ENCODE results near the gene IQGAP3. TPM values are rescaled to one million over a fixed set of nuclear protein-coding genes. Genes with fewer than 3 reads are reported as not detected.
A peak's percentile ranks its signal among the peaks of the same experiment; 100 is the strongest.

IQGAP3 gene
- total and polyA plus RNA-seq, 11 donors: 0.09 to 5.1 (median 0.25) TPM

DNA sequence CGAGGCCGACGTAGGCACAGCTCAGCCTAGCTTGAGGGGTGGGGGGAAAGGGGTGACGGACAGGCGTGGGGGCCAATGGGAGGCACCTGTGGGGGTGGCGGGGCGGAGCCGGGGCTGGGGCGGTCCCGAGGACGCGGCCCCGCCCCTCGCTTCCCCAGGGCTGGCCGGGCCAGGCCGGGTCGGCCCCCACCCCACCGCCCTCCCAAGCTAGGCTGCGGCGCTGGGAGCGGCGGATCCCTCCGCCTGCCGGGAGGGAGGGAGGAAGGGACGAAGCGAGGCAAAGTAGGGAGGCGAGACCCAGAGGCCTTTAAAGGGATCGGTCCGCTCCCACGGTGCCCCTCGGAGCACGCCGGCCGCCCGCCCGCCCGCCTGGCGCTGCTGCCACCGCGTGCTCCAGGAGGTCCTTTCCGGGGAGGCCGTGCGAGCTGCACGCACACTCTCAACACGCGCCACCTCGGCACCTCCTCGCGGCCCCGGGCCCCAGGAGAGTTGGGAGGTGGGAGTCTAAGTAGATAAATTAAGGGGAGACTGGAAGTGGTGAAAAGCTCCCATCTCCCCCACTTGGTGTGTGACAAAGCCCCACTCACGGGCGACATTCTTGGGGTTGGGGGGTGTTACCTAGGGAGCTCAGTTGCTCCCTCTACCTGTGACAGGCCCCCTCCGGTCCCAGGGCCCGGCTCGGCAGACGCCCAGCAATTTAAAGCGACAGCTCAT is 71.4 kb downstream of the IQGAP3 start:
- H3K27ac ChIP-seq: peak overlapping the region; percentile 98 to 100 (median 100)
- ATAC-seq (peak; percentile 56 to 90 (median 76)), DNase-seq (peak; percentile 96 to 97 (median 96))
- H3K27me3 ChIP-seq: no peaks in the 10 kb centered on the region
- WGBS, 4 donors: 0% methylated on average over 15 to 57 of the region's 57 CpGs
- H3K4me3 ChIP-seq: peak overlapping the region; percentile 69 to 100 (median 95)
- no peaks in the 10 kb centered on the region for H3K9me3 ChIP-seq
- TF ChIP-seq POLR2A (IDR thresholded peaks at IDR 0.05): peak; percentile 12 to 82
- TF ChIP-seq CTCF (IDR thresholded peaks at IDR 0.05): peak; percentile 31 to 76 (median 58)
- H3K4me1 ChIP-seq: peaks cover 35 to 76% (median 70%) of the 10 kb centered on the region in 12 donors
- no peaks in the 10 kb centered on the region for H3K36me3 ChIP-seq
- intact Hi-C loops (cut with DNase I): loop anchor here in 9 of 10 donors (1.0 to 10.0 kb wide), 13 partner anchors 36 to 376 kb away; partner anchors contain the start of genes GPATCH4 (in 2 of the 9), HDGF (in 1 of the 9), NAXE (in 1 of the 9) and NES (in 1 of the 9)

DNA sequence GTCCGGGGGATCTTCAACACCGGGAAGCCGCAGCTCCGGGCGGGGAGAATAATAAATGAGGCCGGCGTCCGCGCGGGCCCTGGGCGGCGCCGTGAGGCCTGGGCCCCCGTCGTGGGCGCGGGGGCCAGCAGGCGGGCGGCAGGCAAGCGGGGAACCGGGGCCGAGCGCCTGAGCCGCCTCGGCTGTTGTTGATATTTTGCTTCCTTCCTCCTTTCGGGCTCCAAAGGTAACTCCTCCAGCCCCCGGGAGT is 71.9 kb downstream of the IQGAP3 start, which contains the start of gene MEF2D:
Gene MEF2D, minus strand, starts transcription at position 233 of the 250 bp plus-strand sequence. CDS start 17,483 bp downstream, outside the sequence.
- intact Hi-C loops (cut with DNase I): loop anchor here in 8 of 10 donors (2.0 to 10.0 kb wide), 12 partner anchors 36 to 376 kb away; partner anchors contain the start of genes GPATCH4 (in 2 of the 8), HDGF (in 1 of the 8), NAXE (in 1 of the 8) and NES (in 1 of the 8)
- peaks cover 0 to 4% (median 0%) of the 10 kb centered on the region in 9 donors for H3K36me3 ChIP-seq
- peak within 1 kb of the TSS; percentile 69 to 100 (median 95) for H3K4me3 ChIP-seq
- 0 to 3% (median 0%) methylated on average over 19 to 27 of the region's 27 CpGs; no CpG with 5 or more reads in 1 of the 4 donors for WGBS, 4 donors
- peak within 1 kb of the TSS; percentile 98 to 100 (median 100) for H3K27ac ChIP-seq
- ATAC-seq: no peak
- H3K9me3 ChIP-seq: no peaks in the 10 kb centered on the region
- H3K27me3 ChIP-seq: no peaks in the 10 kb centered on the region
- DNase-seq: no peak
- TF ChIP-seq POLR2A (IDR thresholded peaks at IDR 0.05) (peak; percentile 91 to 94), CTCF (IDR thresholded peaks at IDR 0.05) (no peak)
- peaks cover 37 to 76% (median 69%) of the 10 kb centered on the region in 12 donors for H3K4me1 ChIP-seq

DNA sequence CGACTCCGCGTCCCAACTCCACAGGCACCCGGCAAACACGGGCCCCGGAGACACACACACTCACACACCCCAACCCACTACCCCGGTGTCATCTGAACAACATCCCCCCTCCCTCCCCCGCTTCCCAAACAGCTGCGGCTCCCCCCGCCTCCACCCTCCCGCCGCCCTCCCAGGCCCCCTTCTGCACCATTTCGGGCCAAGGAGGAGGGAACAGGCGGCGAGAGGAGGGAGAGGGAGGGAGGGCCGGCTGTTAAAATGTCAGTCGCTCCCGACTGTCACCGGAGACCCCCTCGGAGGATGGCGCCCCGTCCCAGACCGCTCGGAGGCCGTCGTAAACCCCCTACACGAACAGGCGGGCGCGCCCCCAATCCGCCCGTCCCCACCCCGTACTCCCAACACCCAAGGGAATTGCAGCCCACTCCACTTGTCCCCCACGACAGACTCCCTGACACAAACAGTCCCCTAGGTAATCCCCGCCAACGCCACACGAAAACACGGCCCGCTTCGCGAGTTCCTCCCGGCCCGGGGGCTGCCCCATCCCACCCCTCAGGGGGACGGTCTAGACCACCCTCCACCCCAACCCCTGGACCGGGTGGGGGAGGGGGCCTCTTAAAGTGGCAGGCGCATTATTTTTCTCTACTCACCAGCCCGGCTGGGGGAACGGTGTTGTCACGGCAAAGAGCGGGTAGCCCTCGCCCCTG is 72.4 kb downstream of the IQGAP3 start:
- DNase-seq (peak; percentile 82 to 88 (median 83)), ATAC-seq (peak in 3 of 4 donors; percentile 1 to 29 (median 21))
- TF ChIP-seq CTCF (IDR thresholded peaks at IDR 0.05) (no peak), POLR2A (IDR thresholded peaks at IDR 0.05) (no peak)
- Histone ChIP-seq H3K27ac (peak overlapping the region; percentile 98 to 100 (median 100)), H3K27me3 (no peaks in the 10 kb centered on the region), H3K9me3 (no peaks in the 10 kb centered on the region), H3K4me3 (peak overlapping the region; percentile 69 to 100 (median 95)), H3K36me3 (peaks cover 0 to 9% (median under 1%) of the 10 kb centered on the region in 9 donors), H3K4me1 (peaks cover 41 to 80% (median 72%) of the 10 kb centered on the region in 12 donors)
- WGBS, 4 donors: 0 to 1% (median 0%) methylated on average over 31 to 51 of the region's 51 CpGs
- intact Hi-C loops (cut with DNase I): loop anchor here in 9 of 10 donors (2.0 to 10.0 kb wide), 14 partner anchors 19 to 375 kb away; partner anchors contain the start of genes GPATCH4 (in 2 of the 9), HDGF (in 1 of the 9), NAXE (in 1 of the 9) and NES (in 1 of the 9)
